T-helper 2 cell treated with Interferon-gamma antibody and Interleukin-4, amounts not matched to agents 100 ng/mL and 5 ng/mL, for 36 hours (primary cell): Measurements from ENCODE around the gene PTPRD. TPM values are rescaled to one million over a fixed set of nuclear protein-coding genes. Genes with fewer than 3 reads are reported as not detected.

Source experiments
- intact Hi-C: fragments of 100-400 bp; cut with micrococcal nuclease; formaldehyde crosslinking; loops from one replicate; pipeline ENCODE4 v1.15.1; 2023
- total RNA-seq: library from RNA; stranded (reverse); gene quantifications from 2 replicates; pipeline ENCODE4 v1.2.3, GENCODE V29; 2022

PTPRD gene
- total RNA-seq, 1 donor from 2014 or later: not detected

- intact Hi-C loops: no loop called here
Measured at GRCh38 chr9:10204276-10204675, 408.5 kb downstream of the PTPRD start.

- intact Hi-C loops: no loop called here
Measured at GRCh38 chr9:10173561-10173960, 439.2 kb downstream of the PTPRD start.

GRCh38 chr9:10172476-10172875 lies 440.3 kb downstream of the PTPRD start:
- intact Hi-C loops: no loop called here

- intact Hi-C loops: no loop called here
Measured at GRCh38 chr9:10168241-10168640, 444.6 kb downstream of the PTPRD start.

- intact Hi-C loops: no loop called here
Measured at GRCh38 chr9:10148796-10149195, 464.0 kb downstream of the PTPRD start.

- intact Hi-C loops: no loop called here
Measured at GRCh38 chr9:10146517-10147331, 466.1 kb downstream of the PTPRD start.

- intact Hi-C loops: no loop called here
Measured at GRCh38 chr9:10144355-10144754, 468.4 kb downstream of the PTPRD start.

- intact Hi-C loops: no loop called here
Measured at GRCh38 chr9:10135553-10135952, 477.2 kb downstream of the PTPRD start.

GRCh38 chr9:10134266-10134665 lies 478.5 kb downstream of the PTPRD start:
- intact Hi-C loops: no loop called here

GRCh38 chr9:10130061-10130675 lies 482.6 kb downstream of the PTPRD start:
- intact Hi-C loops: no loop called here

- intact Hi-C loops: no loop called here
Measured at GRCh38 chr9:10127867-10128266, 484.9 kb downstream of the PTPRD start.

- intact Hi-C loops: no loop called here
Measured at GRCh38 chr9:10112798-10113197, 500.0 kb downstream of the PTPRD start.

- intact Hi-C loops: no loop called here
Measured at GRCh38 chr9:10112070-10112469, 500.7 kb downstream of the PTPRD start.

- intact Hi-C loops: no loop called here
Measured at GRCh38 chr9:10108815-10109214, 504.0 kb downstream of the PTPRD start.

GRCh38 chr9:10104774-10105173 lies 508.0 kb downstream of the PTPRD start:
- intact Hi-C loops: no loop called here

GRCh38 chr9:10095208-10095607 lies 517.6 kb downstream of the PTPRD start:
- intact Hi-C loops: no loop called here

GRCh38 chr9:10094563-10094962 lies 518.2 kb downstream of the PTPRD start:
- intact Hi-C loops: no loop called here

- intact Hi-C loops: no loop called here
Measured at GRCh38 chr9:10080012-10080411, 532.8 kb downstream of the PTPRD start.

- intact Hi-C loops: no loop called here
Measured at GRCh38 chr9:10079284-10079964, 533.4 kb downstream of the PTPRD start.

GRCh38 chr9:10071579-10071978 lies 541.2 kb downstream of the PTPRD start:
- intact Hi-C loops: no loop called here

- intact Hi-C loops: no loop called here
Measured at GRCh38 chr9:10062629-10063395, 550.0 kb downstream of the PTPRD start.

GRCh38 chr9:10059044-10059443 lies 553.8 kb downstream of the PTPRD start:
- intact Hi-C loops: no loop called here
